Natural killer cell (primary cell): ENCODE measurements around the gene DVL3. TPM values are rescaled to one million over a fixed set of nuclear protein-coding genes. Genes with fewer than 3 reads are reported as not detected.

Experiments used
- ATAC-seq, 3 donors: fragments of 150-1000 bp in 2 of 3; fragments of 200-7000 bp in 1 of 3; cut with Tn5 transposase; 1 replicate in 1 of 3; 2 replicates in 2 of 3; pipeline ENCODE4 v1.10.0; 2021; ENCODE audit warnings: mild to moderate bottlenecking in 2 of 3, moderate library complexity in 2 of 3
- DNase-seq, 2 donors: peaks; one replicate each; pipeline versions ENCODE4 v3.0.0 to v3.0.0-alpha.2; 2013 to 2021; ENCODE audit warnings: mixed read lengths in 1 of 2
- H3K27ac ChIP-seq: one replicate; pipeline ENCODE4 v1.5.1; 2013; ENCODE audit warnings: mild to moderate bottlenecking, low read length
- H3K27me3 ChIP-seq: one replicate; pipeline ENCODE4 v1.6.1; 2013; ENCODE audit warnings: low read length; ENCODE audit not compliant: control insufficient read depth, insufficient read depth
- H3K36me3 ChIP-seq: one replicate; pipeline ENCODE4 v1.6.1; 2013; ENCODE audit warnings: low read length; ENCODE audit not compliant: control insufficient read depth, insufficient read depth
- H3K4me1 ChIP-seq: one replicate; pipeline ENCODE4 v1.6.1; 2013; ENCODE audit warnings: low read length; ENCODE audit not compliant: control insufficient read depth, insufficient read depth
- H3K4me3 ChIP-seq: one replicate; pipeline ENCODE4 v1.5.1; 2013; ENCODE audit warnings: low read length
- H3K9me3 ChIP-seq: one replicate; pipeline ENCODE4 v1.6.1; 2013; ENCODE audit warnings: low read length; ENCODE audit not compliant: control insufficient read depth, insufficient read depth
- H3K27ac Mint-ChIP-seq, 2 donors: one replicate each; pipeline ENCODE4 v1.8.0; 2022; ENCODE audit warnings: mild to moderate bottlenecking in 2 of 2, mixed read lengths in 2 of 2, moderate library complexity in 1 of 2
- H3K27me3 Mint-ChIP-seq, 2 donors: one replicate each; pipeline ENCODE4 v1.8.0; 2022; ENCODE audit warnings: low read depth in 2 of 2, mixed read lengths in 2 of 2
- H3K36me3 Mint-ChIP-seq: one replicate; pipeline ENCODE4 v1.8.0; 2022; ENCODE audit warnings: mixed read lengths
- H3K4me1 Mint-ChIP-seq, 2 donors: one replicate each; pipeline ENCODE4 v1.8.0; 2022; ENCODE audit warnings: mixed read lengths in 2 of 2
- H3K4me3 Mint-ChIP-seq: one replicate; pipeline ENCODE4 v1.8.0; 2022; ENCODE audit warnings: mild to moderate bottlenecking, moderate library complexity, mixed read lengths
- H3K9me3 Mint-ChIP-seq, 2 donors: one replicate each; pipeline ENCODE4 v1.8.0; 2022; ENCODE audit warnings: mixed read lengths in 2 of 2
- CTCF ChIP-seq: fragments of 200-600 bp; IDR thresholded peaks from one replicate; pipeline ENCODE4 v1.8.0; 2022; ENCODE audit warnings: antibody characterized with exemption
- WGBS: methylation state at CpG from one replicate; pipeline ENCODE4 v1.1.7; 2013; ENCODE audit warnings: missing lambda C conversion rate; ENCODE audit not compliant: insufficient coverage; 5-methylcytosine and 5-hydroxymethylcytosine counted together
- intact Hi-C: fragments of 100-400 bp; cut with micrococcal nuclease; formaldehyde crosslinking; loops from one replicate; pipeline ENCODE4 v1.14.2; 2022
- total RNA-seq, 4 donors: library from RNA; stranded (reverse); fragments of 120-200 nt in 1 of 4; gene quantifications; one replicate each; pipeline versions ENCODE4 v1.2.3 to v1.2.4, GENCODE V29; 2013 to 2022

Gene DVL3
- total RNA-seq, 3 donors from 2014 or later (not counting 1 experiment from before 2014, with no cell fraction given): 59.1 to 77.5 (median 59.7) TPM

- H3K36me3 ChIP-seq: peaks cover 54% of the 10 kb centered on the region
- H3K36me3 Mint-ChIP-seq: peaks cover 9% of the 10 kb centered on the region
- H3K4me3 Mint-ChIP-seq: peak overlapping the region; percentile 97
- 31% methylated on average over 3 of the region's 3 CpGs for WGBS
- peak overlapping the region; percentile 74 for H3K27ac ChIP-seq
- peaks cover 28% of the 10 kb centered on the region for H3K4me1 ChIP-seq
- H3K27me3 Mint-ChIP-seq: no peaks in the 10 kb centered on the region
- H3K27me3 ChIP-seq: no peaks in the 10 kb centered on the region
- H3K9me3 Mint-ChIP-seq: no peaks in the 10 kb centered on the region
- ATAC-seq (no peak), DNase-seq (no peak)
- no peaks in the 10 kb centered on the region for H3K9me3 ChIP-seq
- H3K27ac Mint-ChIP-seq: peak overlapping the region; percentile 86 to 96
- no peak for TF ChIP-seq CTCF
- H3K4me1 Mint-ChIP-seq: peaks cover 36 to 40% of the 10 kb centered on the region in 2 donors
- peak overlapping the region; percentile 81 for H3K4me3 ChIP-seq
- intact Hi-C loops: loop anchor here (1.0 to 2.0 kb wide), 2 partner anchors 13 to 112 kb away; partner anchors contain the start of genes AP2M1 and PSMD2
Observed at GRCh38 chr3:184186902-184187207, 31.7 kb downstream of the DVL3 start.

GRCh38 chr3:184188080-184188479 lies 32.9 kb downstream of the DVL3 start:
- H3K27ac Mint-ChIP-seq: no peak overlapping the region
- peaks cover 9% of the 10 kb centered on the region for H3K36me3 Mint-ChIP-seq
- Histone ChIP-seq H3K4me1 (peaks cover 28% of the 10 kb centered on the region), H3K4me3 (no peak overlapping the region), H3K27ac (no peak overlapping the region), H3K9me3 (no peaks in the 10 kb centered on the region), H3K27me3 (no peaks in the 10 kb centered on the region), H3K36me3 (peaks cover 53% of the 10 kb centered on the region)
- no peak for ATAC-seq
- intact Hi-C loops: no loop called here
- 96% methylated on average over 17 of the region's 17 CpGs for WGBS
- DNase-seq: no peak
- H3K4me3 Mint-ChIP-seq: peak overlapping the region; percentile 97
- no peak for TF ChIP-seq CTCF
- H3K9me3 Mint-ChIP-seq: no peaks in the 10 kb centered on the region
- peaks cover 36 to 40% of the 10 kb centered on the region in 2 donors for H3K4me1 Mint-ChIP-seq
- no peaks in the 10 kb centered on the region for H3K27me3 Mint-ChIP-seq

GRCh38 chr3:184189421-184189820 lies 34.2 kb downstream of the DVL3 start:
- intact Hi-C loops: no loop called here
- H3K36me3 Mint-ChIP-seq: peaks cover 15% of the 10 kb centered on the region

More at GRCh38 chr3:184189421-184189820, 34.2 kb downstream of the DVL3 start:
- H3K9me3 Mint-ChIP-seq: no peaks in the 10 kb centered on the region
- DNase-seq: no peak
- Histone ChIP-seq H3K27me3 (no peaks in the 10 kb centered on the region), H3K9me3 (no peaks in the 10 kb centered on the region), H3K36me3 (peaks cover 59% of the 10 kb centered on the region), H3K27ac (no peak overlapping the region), H3K4me1 (peaks cover 28% of the 10 kb centered on the region), H3K4me3 (no peak overlapping the region)
- peaks cover 36 to 40% of the 10 kb centered on the region in 2 donors for H3K4me1 Mint-ChIP-seq
- no peak overlapping the region for H3K27ac Mint-ChIP-seq
- TF ChIP-seq CTCF: no peak
- no peak for ATAC-seq
- 98% methylated on average over 13 of the region's 13 CpGs for WGBS
- H3K4me3 Mint-ChIP-seq: no peak overlapping the region
- H3K27me3 Mint-ChIP-seq: no peaks in the 10 kb centered on the region
